ENCODE results near the gene IP6K3. TPM values are rescaled to one million over a fixed set of nuclear protein-coding genes. Genes with fewer than 3 reads are reported as not detected.

Gene IP6K3
- total RNA-seq, 1 donor from 2014 or later = not detected

GRCh38 chr6:33688451-33689147 lies 58.1 kb downstream of the IP6K3 start:
- Histone ChIP-seq H3K4me3 (no peak overlapping the region), H3K9me3 (no peaks in the 10 kb centered on the region), H3K27me3 (no peaks in the 10 kb centered on the region), H3K4me1 (no peaks in the 10 kb centered on the region), H3K27ac (no peak overlapping the region), H3K36me3 (peaks cover 0 to 12% of the 10 kb centered on the region in 2 donors)
- intact Hi-C loops (cut with DNase I) = no loop called here
- no peak for TF ChIP-seq CTCF (IDR thresholded peaks at IDR 0.05)
- no peak for DNase-seq (ENCODE audit: low spot score in 2 of 2)

- Histone ChIP-seq H3K27me3 (no peaks in the 10 kb centered on the region), H3K4me1 (no peaks in the 10 kb centered on the region), H3K36me3 (peaks cover 0 to 12% of the 10 kb centered on the region in 2 donors), H3K9me3 (no peaks in the 10 kb centered on the region), H3K4me3 (no peak overlapping the region), H3K27ac (no peak overlapping the region)
- no peak for DNase-seq (ENCODE audit: low spot score in 2 of 2)
- TF ChIP-seq CTCF (IDR thresholded peaks at IDR 0.05) = no peak
- intact Hi-C loops (cut with DNase I) = no loop called here
Observed at GRCh38 chr6:33688006-33688405, 58.7 kb downstream of the IP6K3 start.

GRCh38 chr6:33686981-33687975 lies 59.4 kb downstream of the IP6K3 start:
- no peaks in the 10 kb centered on the region for H3K4me1 ChIP-seq
- H3K27ac ChIP-seq = no peak overlapping the region
- no peaks in the 10 kb centered on the region for H3K9me3 ChIP-seq
- intact Hi-C loops (cut with DNase I) = no loop called here
- TF ChIP-seq CTCF (IDR thresholded peaks at IDR 0.05) = no peak
- H3K27me3 ChIP-seq = no peaks in the 10 kb centered on the region
- peaks cover 0 to 12% of the 10 kb centered on the region in 2 donors for H3K36me3 ChIP-seq
- no peak overlapping the region for H3K4me3 ChIP-seq
- DNase-seq (ENCODE audit: low spot score in 2 of 2) = no peak

GRCh38 chr6:33686225-33686924 lies 60.3 kb downstream of the IP6K3 start:
- DNase-seq (ENCODE audit: low spot score in 2 of 2) = no peak
- no peak overlapping the region for H3K4me3 ChIP-seq
- no peaks in the 10 kb centered on the region for H3K4me1 ChIP-seq
- intact Hi-C loops (cut with DNase I) = no loop called here
- no peaks in the 10 kb centered on the region for H3K27me3 ChIP-seq
- H3K36me3 ChIP-seq = peaks cover 0 to 10% of the 10 kb centered on the region in 2 donors
- H3K27ac ChIP-seq = no peak overlapping the region
- TF ChIP-seq CTCF (IDR thresholded peaks at IDR 0.05) = no peak
- H3K9me3 ChIP-seq = no peaks in the 10 kb centered on the region

- no peaks in the 10 kb centered on the region for H3K4me1 ChIP-seq
- H3K9me3 ChIP-seq = no peaks in the 10 kb centered on the region
- intact Hi-C loops (cut with DNase I) = no loop called here
- no peak overlapping the region for H3K4me3 ChIP-seq
- no peak for TF ChIP-seq CTCF (IDR thresholded peaks at IDR 0.05)
- H3K36me3 ChIP-seq = peaks cover 0 to 6% of the 10 kb centered on the region in 2 donors
- no peaks in the 10 kb centered on the region for H3K27me3 ChIP-seq
- DNase-seq (ENCODE audit: low spot score in 2 of 2) = no peak
- H3K27ac ChIP-seq = no peak overlapping the region
Observed at GRCh38 chr6:33685411-33686224, 61.1 kb downstream of the IP6K3 start.
